Glomerular endothelial cell (primary cell): ENCODE results near the gene LRRC57. TPM values are rescaled to one million over a fixed set of nuclear protein-coding genes. Genes with fewer than 3 reads are reported as not detected.

Source experiments
- DNase-seq: peaks from one replicate; pipeline ENCODE4 v3.0.0-alpha.2; 2011; ENCODE audit warnings: low read depth, low spot score; ENCODE audit errors: extremely low read depth
- total RNA-seq: library from RNA; depleted of rRNA; stranded (reverse); fragments of >200 nt; gene quantifications from 2 replicates; pipeline ENCODE4 v1.2.3, GENCODE V29; 2015

LRRC57 gene
- total RNA-seq, 1 donor from 2014 or later = 26.3 TPM

GRCh38 chr15:42553554-42553953 lies 5.0 kb upstream of the LRRC57 start:
- no peak for DNase-seq

GRCh38 chr15:42549741-42550392 lies 1.3 kb upstream of the LRRC57 start:
- DNase-seq = no peak

GRCh38 chr15:42549032-42549491 lies 469 bp upstream of the LRRC57 start:
- peak; percentile 9 for DNase-seq

GRCh38 chr15:42547918-42548248 lies 710 bp downstream of the LRRC57 start:
- peak; percentile 2 for DNase-seq

- DNase-seq = no peak
Measured at GRCh38 chr15:42544853-42545629, 3.6 kb downstream of the LRRC57 start.

- no peak for DNase-seq
Measured at GRCh38 chr15:42533246-42533645, 15.3 kb downstream of the LRRC57 start.

GRCh38 chr15:42528970-42529369 lies 19.6 kb downstream of the LRRC57 start:
- no peak for DNase-seq

- DNase-seq = no peak
Measured at GRCh38 chr15:42523331-42523730, 25.3 kb downstream of the LRRC57 start.

GRCh38 chr15:42511007-42511391 lies 37.6 kb downstream of the LRRC57 start:
- DNase-seq = no peak

GRCh38 chr15:42510258-42511006 lies 38.2 kb downstream of the LRRC57 start:
- DNase-seq = no peak

GRCh38 chr15:42508263-42508690 lies 40.3 kb downstream of the LRRC57 start:
- DNase-seq = no peak

- DNase-seq = no peak
Measured at GRCh38 chr15:42507514-42507913, 41.1 kb downstream of the LRRC57 start.

GRCh38 chr15:42504631-42505030 lies 44.0 kb downstream of the LRRC57 start:
- DNase-seq = no peak

GRCh38 chr15:42503825-42504224 lies 44.8 kb downstream of the LRRC57 start:
- DNase-seq = no peak

GRCh38 chr15:42502477-42502876 lies 46.1 kb downstream of the LRRC57 start:
- no peak for DNase-seq

GRCh38 chr15:42499858-42500609 lies 48.6 kb downstream of the LRRC57 start:
- no peak for DNase-seq

- no peak for DNase-seq
Measured at GRCh38 chr15:42498212-42499068, 50.2 kb downstream of the LRRC57 start.

- DNase-seq = no peak
Measured at GRCh38 chr15:42495361-42496212, 53.0 kb downstream of the LRRC57 start, which contains the start of gene SNAP23. TSS of gene SNAP23 (plus strand) at chr15:42495634. CDS start at chr15:42511847, 16,213 bp downstream.

- no peak for DNase-seq
Measured at GRCh38 chr15:42494998-42495360, 53.6 kb downstream of the LRRC57 start.
